Vagina (tissue), 2 donors: ENCODE data around the gene CNST.

Experiments
- POLR2A ChIP-seq, 2 donors: fragments of 450-650 bp; IDR thresholded peaks; one replicate each; pipeline ENCODE4 v1.6.1; 2017; ENCODE audit warnings: antibody characterized with exemption in 2 of 2, mild to moderate bottlenecking in 2 of 2, moderate library complexity in 2 of 2
- POLR2AphosphoS5 ChIP-seq, 2 donors: sonication (generic); formaldehyde crosslinking; IDR thresholded peaks; one replicate each; pipeline ENCODE4 v1.9.0; 2017; ENCODE audit warnings: antibody characterized with exemption in 2 of 2, mild to moderate bottlenecking in 2 of 2, low read depth in 1 of 2; ENCODE audit not compliant: insufficient read depth in 1 of 2
- TF ChIP-seq, protein P1 (sequence below), 3 experiments: fragments of 450-650 bp in 2 of 3; fragments of 200-600 bp in 1 of 3; sonication (generic) in 1 of 3; IDR thresholded peaks; one replicate each; pipeline ENCODE4 v1.5.1; 2017 to 2019; ENCODE audit warnings: antibody characterized with exemption in 3 of 3, mild to moderate bottlenecking in 2 of 3, moderate library complexity in 2 of 3

GRCh38 chr1:246533371-246533905 is 32.8 kb upstream of the CNST start:
- TF ChIP-seq, protein P1, sequence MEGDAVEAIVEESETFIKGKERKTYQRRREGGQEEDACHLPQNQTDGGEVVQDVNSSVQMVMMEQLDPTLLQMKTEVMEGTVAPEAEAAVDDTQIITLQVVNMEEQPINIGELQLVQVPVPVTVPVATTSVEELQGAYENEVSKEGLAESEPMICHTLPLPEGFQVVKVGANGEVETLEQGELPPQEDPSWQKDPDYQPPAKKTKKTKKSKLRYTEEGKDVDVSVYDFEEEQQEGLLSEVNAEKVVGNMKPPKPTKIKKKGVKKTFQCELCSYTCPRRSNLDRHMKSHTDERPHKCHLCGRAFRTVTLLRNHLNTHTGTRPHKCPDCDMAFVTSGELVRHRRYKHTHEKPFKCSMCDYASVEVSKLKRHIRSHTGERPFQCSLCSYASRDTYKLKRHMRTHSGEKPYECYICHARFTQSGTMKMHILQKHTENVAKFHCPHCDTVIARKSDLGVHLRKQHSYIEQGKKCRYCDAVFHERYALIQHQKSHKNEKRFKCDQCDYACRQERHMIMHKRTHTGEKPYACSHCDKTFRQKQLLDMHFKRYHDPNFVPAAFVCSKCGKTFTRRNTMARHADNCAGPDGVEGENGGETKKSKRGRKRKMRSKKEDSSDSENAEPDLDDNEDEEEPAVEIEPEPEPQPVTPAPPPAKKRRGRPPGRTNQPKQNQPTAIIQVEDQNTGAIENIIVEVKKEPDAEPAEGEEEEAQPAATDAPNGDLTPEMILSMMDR (IDR thresholded peaks at IDR 0.05), result no peak
- TF ChIP-seq POLR2A (IDR thresholded peaks at IDR 0.05) (no peak), POLR2AphosphoS5 (IDR thresholded peaks at IDR 0.05; ENCODE audit: insufficient read depth in 1 of 2, low read depth in 1 of 2) (no peak)
